Type B pancreatic cell (in vitro differentiated cells): ENCODE data around the gene ARHGAP31. TPM values are rescaled to one million over a fixed set of nuclear protein-coding genes. Genes with fewer than 3 reads are reported as not detected.
A peak's percentile ranks its signal among the peaks of the same experiment; 100 is the strongest.
"Not testable (repeated sequence)": the region's sequence is repeated elsewhere in the genome, so short reads cannot be mapped to it uniquely, and the experiment has no call there.

Experiments
- DNase-seq: peaks from one replicate; pipeline ENCODE4 v3.0.0; 2021; ENCODE audit warnings: mixed read lengths; ENCODE audit not compliant: unreplicated experiment; ENCODE audit errors: extremely low spot score
- H3K27ac Mint-ChIP-seq: 2 replicates; pipeline ENCODE4 v1.8.0; 2021; ENCODE audit warnings: mild to moderate bottlenecking, mixed read lengths
- H3K27me3 Mint-ChIP-seq: 2 replicates; pipeline ENCODE4 v1.8.0; 2021; ENCODE audit warnings: mixed read lengths
- H3K36me3 Mint-ChIP-seq: 2 replicates; pipeline ENCODE4 v1.8.0; 2021; ENCODE audit warnings: mixed read lengths
- H3K4me1 Mint-ChIP-seq: one replicate; pipeline ENCODE4 v1.8.0; 2021; ENCODE audit warnings: mixed read lengths; ENCODE audit not compliant: unreplicated experiment
- H3K4me3 Mint-ChIP-seq: 2 replicates; pipeline ENCODE4 v1.8.0; 2021; ENCODE audit warnings: mild to moderate bottlenecking, mixed read lengths
- H3K9me3 Mint-ChIP-seq: 2 replicates; pipeline ENCODE4 v1.8.0; 2021; ENCODE audit warnings: mixed read lengths
- total RNA-seq: library from RNA; stranded (reverse); gene quantifications from 2 replicates; pipeline ENCODE4 v1.2.1, GENCODE V29; 2021; ENCODE audit warnings: low replicate concordance
- TF ChIP-seq, protein P1 (sequence below): fragments of 200-600 bp; sonication (generic); conservative IDR thresholded peaks from 2 replicates; pipeline ENCODE4 v1.5.0; 2021; ENCODE audit warnings: antibody characterized with exemption, mild to moderate bottlenecking

ARHGAP31 gene
- total RNA-seq, 1 donor from 2014 or later, result 17.3 TPM

DNA sequence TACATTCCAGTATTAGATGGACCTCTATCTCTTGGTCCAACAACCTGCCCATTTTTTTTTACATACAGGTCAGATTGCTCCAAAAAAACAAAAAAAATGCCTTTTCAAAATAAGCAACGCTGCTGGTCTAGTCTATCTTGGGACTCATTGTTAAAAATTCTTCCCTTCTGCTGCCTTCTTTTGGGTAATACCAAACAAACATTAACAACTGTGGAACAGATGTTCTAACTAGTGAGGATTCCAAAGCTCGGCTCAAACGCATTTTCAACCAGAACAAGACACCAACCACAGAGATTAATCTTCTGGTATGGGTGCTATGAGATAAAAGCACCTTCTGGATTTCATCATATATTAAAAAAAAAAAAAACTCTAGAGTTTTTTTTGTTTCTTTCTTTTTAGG, 24.7 kb downstream of the ARHGAP31 start:
- no peaks in the 10 kb centered on the region for H3K27me3 Mint-ChIP-seq
- TF ChIP-seq, protein P1, sequence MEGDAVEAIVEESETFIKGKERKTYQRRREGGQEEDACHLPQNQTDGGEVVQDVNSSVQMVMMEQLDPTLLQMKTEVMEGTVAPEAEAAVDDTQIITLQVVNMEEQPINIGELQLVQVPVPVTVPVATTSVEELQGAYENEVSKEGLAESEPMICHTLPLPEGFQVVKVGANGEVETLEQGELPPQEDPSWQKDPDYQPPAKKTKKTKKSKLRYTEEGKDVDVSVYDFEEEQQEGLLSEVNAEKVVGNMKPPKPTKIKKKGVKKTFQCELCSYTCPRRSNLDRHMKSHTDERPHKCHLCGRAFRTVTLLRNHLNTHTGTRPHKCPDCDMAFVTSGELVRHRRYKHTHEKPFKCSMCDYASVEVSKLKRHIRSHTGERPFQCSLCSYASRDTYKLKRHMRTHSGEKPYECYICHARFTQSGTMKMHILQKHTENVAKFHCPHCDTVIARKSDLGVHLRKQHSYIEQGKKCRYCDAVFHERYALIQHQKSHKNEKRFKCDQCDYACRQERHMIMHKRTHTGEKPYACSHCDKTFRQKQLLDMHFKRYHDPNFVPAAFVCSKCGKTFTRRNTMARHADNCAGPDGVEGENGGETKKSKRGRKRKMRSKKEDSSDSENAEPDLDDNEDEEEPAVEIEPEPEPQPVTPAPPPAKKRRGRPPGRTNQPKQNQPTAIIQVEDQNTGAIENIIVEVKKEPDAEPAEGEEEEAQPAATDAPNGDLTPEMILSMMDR, result no peak
- H3K4me1 Mint-ChIP-seq, result peaks cover 38% of the 10 kb centered on the region
- H3K27ac Mint-ChIP-seq, result no peak overlapping the region
- H3K4me3 Mint-ChIP-seq, result no peak overlapping the region
- no peaks in the 10 kb centered on the region for H3K9me3 Mint-ChIP-seq
- no peaks in the 10 kb centered on the region for H3K36me3 Mint-ChIP-seq
- DNase-seq, result no peak

DNA sequence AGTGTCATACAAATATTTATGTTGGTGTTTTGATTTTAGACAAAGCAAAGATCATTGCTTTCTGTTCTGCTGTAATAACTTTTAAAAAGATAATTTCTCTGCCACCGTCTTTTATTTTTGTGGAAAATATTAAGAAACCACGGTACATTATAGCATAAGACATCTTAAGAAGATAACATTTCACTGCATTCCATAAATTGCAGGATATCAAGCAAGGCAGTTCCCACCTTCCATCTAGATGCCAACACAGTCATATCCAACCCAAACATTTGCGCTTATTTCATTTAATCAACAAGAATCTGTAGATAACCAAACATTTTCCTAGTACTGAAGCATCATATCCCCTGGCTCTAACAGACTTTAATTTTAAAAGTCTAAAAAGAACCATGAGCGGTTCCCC, 25.1 kb downstream of the ARHGAP31 start:
- H3K4me3 Mint-ChIP-seq, result no peak overlapping the region
- DNase-seq, result no peak
- no peaks in the 10 kb centered on the region for H3K27me3 Mint-ChIP-seq
- TF ChIP-seq, protein P1, result no peak
- H3K27ac Mint-ChIP-seq, result no peak overlapping the region
- H3K36me3 Mint-ChIP-seq, result no peaks in the 10 kb centered on the region
- no peaks in the 10 kb centered on the region for H3K9me3 Mint-ChIP-seq
- peaks cover 37% of the 10 kb centered on the region for H3K4me1 Mint-ChIP-seq

DNA sequence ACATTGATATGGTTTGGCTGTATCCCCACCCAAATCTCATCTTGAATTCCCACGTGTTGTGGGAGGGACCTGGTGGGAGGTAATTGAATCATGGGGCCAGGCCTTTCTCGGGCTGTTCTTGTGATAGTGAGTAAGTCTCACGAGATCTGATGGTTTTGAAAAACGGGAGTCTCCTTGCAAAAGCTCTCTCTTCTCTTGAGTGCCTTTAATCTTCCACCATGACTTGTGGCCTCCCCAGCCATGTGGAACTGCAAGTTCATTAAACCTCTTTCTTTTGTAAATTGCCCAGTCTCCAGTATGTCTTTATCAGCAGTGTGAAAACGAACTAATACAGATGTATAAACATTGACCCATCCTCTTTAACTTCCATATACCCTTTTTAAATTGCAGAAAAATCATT, 26.6 kb downstream of the ARHGAP31 start:
- peaks cover 34% of the 10 kb centered on the region for H3K4me1 Mint-ChIP-seq
- H3K27ac Mint-ChIP-seq, H3K4me3 Mint-ChIP-seq, H3K27me3 Mint-ChIP-seq, DNase-seq, H3K9me3 Mint-ChIP-seq, H3K36me3 Mint-ChIP-seq: not testable (repeated sequence)

DNA sequence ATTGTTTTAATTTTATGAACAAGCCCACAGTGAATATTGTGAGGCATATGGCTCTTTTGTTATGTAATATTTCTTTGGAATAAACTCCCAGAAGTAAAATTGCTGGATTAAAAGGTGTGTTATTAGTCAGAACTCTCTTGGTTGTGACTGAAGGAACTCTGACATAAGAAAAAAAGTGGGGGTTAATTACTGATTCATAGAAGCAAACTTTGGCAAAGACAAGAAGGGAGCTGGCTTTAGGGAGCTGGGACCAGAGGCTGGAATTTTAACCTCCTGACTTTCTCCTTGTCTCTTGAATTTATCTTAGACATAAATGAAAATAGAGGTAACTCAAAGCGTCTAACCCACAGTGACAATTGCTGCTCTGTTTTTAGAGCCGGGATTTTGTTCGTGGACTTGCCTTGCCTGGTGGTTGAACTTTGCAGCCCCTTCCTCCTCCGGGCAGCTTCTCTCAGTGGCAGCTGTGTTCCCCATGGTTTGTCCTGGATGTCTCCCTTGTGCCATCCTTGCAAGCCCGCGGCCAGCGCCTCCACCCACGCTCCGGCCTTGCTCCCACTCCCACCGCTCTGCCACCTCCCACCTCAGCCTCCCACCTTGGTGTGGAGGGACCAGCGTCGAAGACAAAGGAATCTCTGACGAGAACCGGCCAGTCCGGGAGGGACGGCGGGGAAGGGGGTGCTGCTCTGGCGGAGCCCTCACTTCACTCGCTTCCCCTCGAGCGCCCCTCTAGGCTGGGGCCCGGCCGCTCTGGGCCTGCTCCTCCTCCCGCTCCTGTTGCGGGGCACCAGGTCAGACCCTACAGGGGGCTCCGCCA, 28.0 kb downstream of the ARHGAP31 start:
- Mint-ChIP-seq H3K4me1 (peaks cover 29% of the 10 kb centered on the region), H3K27me3 (no peaks in the 10 kb centered on the region), H3K4me3 (peak overlapping the region; percentile 90), H3K36me3 (no peaks in the 10 kb centered on the region), H3K27ac (peak overlapping the region; percentile 88), H3K9me3 (no peaks in the 10 kb centered on the region)
- TF ChIP-seq, protein P1, result no peak
- no peak for DNase-seq

DNA sequence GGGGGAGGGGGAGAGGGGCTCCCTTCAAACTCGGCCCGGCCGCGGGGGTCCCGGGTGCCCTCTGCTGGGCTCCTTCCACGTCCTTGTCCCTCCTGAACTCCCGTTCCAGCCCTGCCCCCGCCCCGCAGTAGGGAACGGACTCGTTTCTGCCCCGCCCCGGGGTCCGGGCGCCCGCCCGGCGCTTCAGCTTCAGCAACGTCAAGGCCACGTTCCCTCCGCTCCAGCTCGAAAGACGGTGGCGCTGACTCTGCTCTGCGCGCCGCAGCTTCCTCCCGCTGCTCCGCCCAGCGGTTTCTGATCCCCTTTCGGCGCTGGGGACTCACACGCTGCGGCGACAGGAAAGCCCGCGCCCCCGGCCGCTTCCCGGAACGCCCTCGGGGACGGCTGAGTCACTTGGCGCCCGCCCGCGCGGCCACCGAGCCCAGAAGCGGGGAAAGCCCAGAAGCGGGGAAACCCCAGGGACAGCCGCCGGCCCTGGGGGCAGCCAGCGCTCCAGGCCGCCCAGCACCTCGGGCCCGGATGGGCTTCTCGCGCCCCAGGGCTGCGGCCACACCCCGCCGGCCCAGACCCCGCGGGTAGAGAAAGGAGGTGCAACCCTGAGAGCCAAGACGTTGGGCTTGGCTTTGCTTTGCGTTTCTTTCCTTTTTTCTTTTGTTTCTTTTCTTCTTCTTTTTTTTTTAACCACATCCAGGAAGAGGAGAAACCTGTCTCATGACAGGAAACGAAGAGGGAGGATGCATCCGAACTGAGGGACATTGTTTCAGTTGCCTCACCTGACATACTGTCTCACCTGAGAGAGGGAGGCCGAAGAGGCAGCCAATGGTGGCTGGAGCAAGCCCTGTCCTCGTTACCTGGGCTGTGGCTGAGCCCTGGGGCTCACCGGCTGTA, 28.9 kb downstream of the ARHGAP31 start:
- H3K9me3 Mint-ChIP-seq, result no peaks in the 10 kb centered on the region
- no peaks in the 10 kb centered on the region for H3K27me3 Mint-ChIP-seq
- DNase-seq, result peak; percentile 89
- H3K4me3 Mint-ChIP-seq, result peak overlapping the region; percentile 92
- no peaks in the 10 kb centered on the region for H3K36me3 Mint-ChIP-seq
- TF ChIP-seq, protein P1, result peak; percentile 40
- H3K4me1 Mint-ChIP-seq, result peaks cover 24% of the 10 kb centered on the region
- peak overlapping the region; percentile 95 for H3K27ac Mint-ChIP-seq

DNA sequence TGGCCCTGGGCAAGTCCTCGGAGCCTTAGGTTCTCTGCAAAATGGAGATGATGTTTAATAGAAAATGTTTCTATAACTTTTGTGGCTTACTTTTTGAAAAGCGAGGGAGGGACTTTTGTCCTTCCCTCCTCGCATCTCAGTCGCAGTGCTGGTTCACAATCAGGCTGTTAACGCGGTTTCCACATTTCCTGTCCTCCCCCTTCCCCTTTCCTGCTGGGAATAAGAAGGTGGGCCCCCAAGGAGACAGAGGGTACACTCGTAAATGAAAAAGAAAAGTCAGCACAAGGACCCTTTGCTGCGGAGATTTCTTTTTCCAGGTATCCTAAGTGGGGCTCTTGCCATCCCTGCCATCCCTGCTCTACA, 29.5 kb downstream of the ARHGAP31 start:
- peak overlapping the region; percentile 95 for H3K27ac Mint-ChIP-seq
- H3K27me3 Mint-ChIP-seq, result no peaks in the 10 kb centered on the region
- H3K4me1 Mint-ChIP-seq, result peaks cover 23% of the 10 kb centered on the region
- H3K4me3 Mint-ChIP-seq, result peak overlapping the region; percentile 92
- no peak for DNase-seq
- TF ChIP-seq, protein P1, result no peak
- no peaks in the 10 kb centered on the region for H3K9me3 Mint-ChIP-seq
- H3K36me3 Mint-ChIP-seq, result no peaks in the 10 kb centered on the region
